Measurements from ENCODE around the gene GALNT10.

GRCh38 chr5:154176181-154176580 is 14.4 kb upstream of the GALNT10 start:
- TF ChIP-seq CTCF (conservative IDR thresholded peaks at IDR 0.05 in 1 of 2, IDR thresholded peaks at IDR 0.05 in 1 of 2; ENCODE audit: low read depth in 1 of 2, low read length in 2 of 2): no peak
- TF ChIP-seq EZH2 (IDR thresholded peaks at IDR 0.05; ENCODE audit: low read length, missing control alignments): no peak

Measured in fibroblast of lung (primary cell).